ENCODE measurements around the gene SDC1. TPM values are rescaled to one million over a fixed set of nuclear protein-coding genes. Genes with fewer than 3 reads are reported as not detected.

Gene SDC1
- total RNA-seq, 1 donor from 2014 or later = 0.32 TPM

DNA sequence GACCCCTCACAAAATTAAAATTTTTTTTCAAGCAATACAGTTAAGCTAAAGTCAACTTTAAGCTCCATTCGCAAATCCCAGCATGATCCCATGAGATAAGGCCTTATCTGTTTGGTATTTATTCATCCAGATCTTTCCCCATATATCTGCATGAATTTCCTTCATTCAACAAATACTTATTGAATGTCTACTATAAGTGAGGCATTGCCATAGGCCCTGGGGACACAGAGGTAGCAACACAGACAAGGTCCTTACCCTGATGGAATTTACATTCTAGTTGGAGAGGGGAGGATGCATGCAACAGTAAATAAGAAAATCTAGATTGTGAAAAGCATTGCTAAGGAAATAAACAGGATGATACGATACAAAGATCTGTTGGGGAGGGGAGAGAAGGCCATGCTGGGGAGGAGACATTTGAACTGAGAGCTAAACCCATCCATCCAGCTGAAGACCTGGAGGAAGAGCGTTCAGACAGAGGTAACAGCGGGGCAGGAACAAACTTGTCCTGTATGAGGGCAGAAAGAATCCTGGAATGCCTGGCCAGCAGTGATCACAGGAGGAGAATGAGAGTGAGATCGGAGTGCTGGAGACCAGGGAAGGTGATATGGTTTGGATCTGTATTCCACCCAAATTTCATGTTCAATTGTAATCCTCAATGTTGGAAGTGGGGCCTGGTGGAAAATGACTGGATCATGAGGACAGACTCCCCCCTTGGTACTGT, 71.6 kb downstream of the SDC1 start:
- TF ChIP-seq, protein P1, sequence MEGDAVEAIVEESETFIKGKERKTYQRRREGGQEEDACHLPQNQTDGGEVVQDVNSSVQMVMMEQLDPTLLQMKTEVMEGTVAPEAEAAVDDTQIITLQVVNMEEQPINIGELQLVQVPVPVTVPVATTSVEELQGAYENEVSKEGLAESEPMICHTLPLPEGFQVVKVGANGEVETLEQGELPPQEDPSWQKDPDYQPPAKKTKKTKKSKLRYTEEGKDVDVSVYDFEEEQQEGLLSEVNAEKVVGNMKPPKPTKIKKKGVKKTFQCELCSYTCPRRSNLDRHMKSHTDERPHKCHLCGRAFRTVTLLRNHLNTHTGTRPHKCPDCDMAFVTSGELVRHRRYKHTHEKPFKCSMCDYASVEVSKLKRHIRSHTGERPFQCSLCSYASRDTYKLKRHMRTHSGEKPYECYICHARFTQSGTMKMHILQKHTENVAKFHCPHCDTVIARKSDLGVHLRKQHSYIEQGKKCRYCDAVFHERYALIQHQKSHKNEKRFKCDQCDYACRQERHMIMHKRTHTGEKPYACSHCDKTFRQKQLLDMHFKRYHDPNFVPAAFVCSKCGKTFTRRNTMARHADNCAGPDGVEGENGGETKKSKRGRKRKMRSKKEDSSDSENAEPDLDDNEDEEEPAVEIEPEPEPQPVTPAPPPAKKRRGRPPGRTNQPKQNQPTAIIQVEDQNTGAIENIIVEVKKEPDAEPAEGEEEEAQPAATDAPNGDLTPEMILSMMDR (IDR thresholded peaks at IDR 0.05) = no peak
- no peak overlapping the region for H3K4me3 ChIP-seq
- no peaks in the 10 kb centered on the region for H3K36me3 ChIP-seq
- H3K27ac ChIP-seq = no peak overlapping the region
- no peak for DNase-seq (ENCODE audit: low spot score in 2 of 2)
- H3K9me3 ChIP-seq = no peaks in the 10 kb centered on the region
- intact Hi-C loops (cut with DNase I) = no loop called here
- H3K27me3 ChIP-seq = no peaks in the 10 kb centered on the region
- H3K4me1 ChIP-seq = no peaks in the 10 kb centered on the region

- H3K36me3 ChIP-seq = no peaks in the 10 kb centered on the region
- no peaks in the 10 kb centered on the region for H3K9me3 ChIP-seq
- TF ChIP-seq, protein P1 (IDR thresholded peaks at IDR 0.05) = no peak
- no peak for DNase-seq (ENCODE audit: low spot score in 2 of 2)
- H3K27me3 ChIP-seq = no peaks in the 10 kb centered on the region
- no peak overlapping the region for H3K27ac ChIP-seq
- H3K4me1 ChIP-seq = no peaks in the 10 kb centered on the region
- no peak overlapping the region for H3K4me3 ChIP-seq
- intact Hi-C loops (cut with DNase I) = no loop called here
Measured at GRCh38 chr2:20150806-20151571, 73.9 kb downstream of the SDC1 start.

Other genes starting within 250 kb of the SDC1 start
- 2.1 TPM for gene WDR35, start 235.0 kb downstream of the SDC1 start, total RNA-seq
- gene MATN3, start 212.5 kb downstream of the SDC1 start, total RNA-seq = 0.64 TPM
- gene LAPTM4A, start 173.5 kb downstream of the SDC1 start, total RNA-seq = 95.6 TPM
- 22.4 TPM for gene PUM2, start 125.7 kb upstream of the SDC1 start, total RNA-seq
- 3,143 TPM for gene RHOB, start 221.9 kb upstream of the SDC1 start, total RNA-seq